Measurements from ENCODE around the gene HOXC11.

Gene HOXC11

GRCh38 chr12:53944209-53944608, 28.7 kb upstream of the HOXC11 start:
- no peak for DNase-seq

GRCh38 chr12:53944907-53945847, 27.7 kb upstream of the HOXC11 start:
- no peak for DNase-seq

GRCh38 chr12:53947743-53948142, 25.2 kb upstream of the HOXC11 start:
- no peak for DNase-seq

- no peak for DNase-seq
These were observed 24.0 kb upstream of the HOXC11 start for GRCh38 chr12:53948650-53949593.

GRCh38 chr12:53949631-53950436, 23.1 kb upstream of the HOXC11 start:
- DNase-seq: no peak

GRCh38 chr12:53950437-53950773, 22.5 kb upstream of the HOXC11 start:
- no peak for DNase-seq

GRCh38 chr12:53950789-53951576, 21.9 kb upstream of the HOXC11 start:
- DNase-seq: no peak

GRCh38 chr12:53951577-53952334, 21.2 kb upstream of the HOXC11 start:
- no peak for DNase-seq

- no peak for DNase-seq
These were observed 20.6 kb upstream of the HOXC11 start for GRCh38 chr12:53952335-53952694.

- DNase-seq: no peak
These were observed 19.8 kb upstream of the HOXC11 start for GRCh38 chr12:53952871-53953734.

- no peak for DNase-seq
These were observed 18.9 kb upstream of the HOXC11 start for GRCh38 chr12:53953831-53954693.

GRCh38 chr12:53954694-53955035, 18.3 kb upstream of the HOXC11 start, which contains the start of gene HOXC12:
HOXC12 (plus strand) TSS chr12:53954903; CDS start chr12:53954930, 27 bp downstream.
- DNase-seq: no peak

GRCh38 chr12:53955036-53955775, 17.7 kb upstream of the HOXC11 start:
- DNase-seq: no peak

GRCh38 chr12:53955776-53956250, 17.1 kb upstream of the HOXC11 start:
- DNase-seq: no peak

GRCh38 chr12:53956251-53956887, 16.6 kb upstream of the HOXC11 start:
- no peak for DNase-seq

- no peak for DNase-seq
These were observed 15.9 kb upstream of the HOXC11 start for GRCh38 chr12:53956914-53957536.

GRCh38 chr12:53958128-53958527, 14.8 kb upstream of the HOXC11 start:
- no peak for DNase-seq

Data from CD4-positive, alpha-beta T cell treated with Interleukin-21 for 1 hour (primary cell).